ENCODE measurements around the gene HECTD4. TPM values are rescaled to one million over a fixed set of nuclear protein-coding genes. Genes with fewer than 3 reads are reported as not detected.

HECTD4 gene
- total RNA-seq, 1 experiment from 2014 or later: 31.2 TPM

DNA sequence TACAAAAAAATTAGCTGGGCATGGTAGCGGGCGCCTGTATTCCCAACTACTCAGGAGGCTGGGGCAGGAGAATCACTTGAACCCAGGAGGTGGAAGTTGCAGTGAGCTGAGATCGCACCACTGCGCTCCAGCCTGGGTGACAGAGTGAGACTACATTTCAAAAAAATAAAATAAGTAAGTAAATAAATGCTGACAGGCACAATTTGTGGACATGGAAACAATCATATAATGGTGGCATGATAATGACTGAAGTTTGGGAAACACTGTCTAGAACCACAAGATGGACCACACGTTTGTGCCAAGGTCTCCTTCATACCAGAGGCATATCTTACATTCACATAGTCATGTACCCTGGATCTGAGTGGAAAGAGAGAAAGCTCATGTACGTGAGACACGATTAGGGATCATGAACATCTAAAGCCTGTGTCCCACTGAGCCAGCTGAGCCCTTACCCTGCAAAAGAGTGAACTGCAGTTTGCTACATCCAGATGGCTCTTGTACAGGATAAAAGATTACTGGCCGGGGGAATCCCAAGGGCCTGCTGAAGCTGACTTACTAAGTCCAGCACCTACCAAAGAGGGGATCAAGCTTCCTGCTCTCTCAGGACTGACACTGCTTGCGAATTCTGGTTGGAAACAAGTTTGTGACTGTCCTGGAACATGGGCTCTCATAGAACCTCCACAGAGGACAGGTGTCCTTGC, 194.0 kb downstream of the HECTD4 start:
- no peak for ATAC-seq
- H3K4me1 ChIP-seq (ENCODE audit: control insufficient read depth in 1 of 2, insufficient read depth in 2 of 2, low read length in 2 of 2): peaks cover 2 to 6% of the 10 kb centered on the region in 2 experiments; a peak in 2 of 4 replicates
- intact Hi-C loops (cut with micrococcal nuclease): no loop called here
- no peaks in the 10 kb centered on the region for H3K27me3 ChIP-seq (ENCODE audit: insufficient read depth, low read length)
- H3K79me2 ChIP-seq (ENCODE audit: insufficient read depth, low read length): no peaks in the 10 kb centered on the region
- CTCF ChIA-PET: interaction anchor here (1.0 kb wide), 1 partner anchor 10 kb away, joined by 4 read pairs; no protein-coding TSS in a partner anchor
- H4K20me1 ChIP-seq (ENCODE audit: insufficient read depth): no peaks in the 10 kb centered on the region
- H2AFZ ChIP-seq (ENCODE audit: low read depth, low read length, poor library complexity, severe bottlenecking): no peak overlapping the region
- DNase-seq (ENCODE audit: low read depth, low spot score): no peak
- peaks cover 0 to 6% of the 10 kb centered on the region in 2 experiments; a peak in 2 of 4 replicates for H3K36me3 ChIP-seq (ENCODE audit: control insufficient read depth in 1 of 2, insufficient read depth in 2 of 2, low read length in 2 of 2)
- H3K4me2 ChIP-seq (ENCODE audit: low read length): no peak overlapping the region
- RAD21 ChIA-PET (ENCODE audit: low non-redundant PET in 1 of 2, low total read pairs in 2 of 2, uncharacterized antibody in 2 of 2, unreplicated experiment in 2 of 2): interaction anchor here in 1 of 2 experiments (0.6 kb wide), 1 partner anchor 12 kb away, joined by 3 read pairs; no protein-coding TSS in a partner anchor
- no peak overlapping the region for H3K4me3 ChIP-seq (replicated peaks in 1 of 2; ENCODE audit: low read depth in 1 of 2, low read length in 2 of 2)
- no peaks in the 10 kb centered on the region for H3K9me2 ChIP-seq (ENCODE audit: insufficient read depth)
- no peak overlapping the region for H3K27ac ChIP-seq (ENCODE audit: low read depth, low read length)
- no peaks in the 10 kb centered on the region for H3K9me3 ChIP-seq (ENCODE audit: control insufficient read depth in 1 of 2, insufficient read depth in 1 of 2, low read depth in 1 of 2, low read length in 2 of 2)
- no peak overlapping the region for H3K9ac ChIP-seq (ENCODE audit: low read length)
- POLR2A ChIA-PET: no interaction called here
- TF ChIP-seq YY1 (IDR thresholded peaks at IDR 0.05; ENCODE audit: extremely low read depth, insufficient replicate concordance, low read depth, low read length) (no peak), SP1 (IDR thresholded peaks at IDR 0.05; ENCODE audit: low read depth) (no peak), EGR1 (IDR thresholded peaks at IDR 0.05; ENCODE audit: low read depth) (no peak), RAD21 (IDR thresholded peaks at IDR 0.05; ENCODE audit: low read depth) (no peak)
- TF ChIP-seq, protein P1, sequence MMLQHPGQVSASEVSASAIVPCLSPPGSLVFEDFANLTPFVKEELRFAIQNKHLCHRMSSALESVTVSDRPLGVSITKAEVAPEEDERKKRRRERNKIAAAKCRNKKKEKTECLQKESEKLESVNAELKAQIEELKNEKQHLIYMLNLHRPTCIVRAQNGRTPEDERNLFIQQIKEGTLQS (IDR thresholded peaks at IDR 0.05): no peak
- BruUV-seq (replicated peaks): no TSS peak

- ATAC-seq (no peak), DNase-seq (ENCODE audit: low read depth, low spot score) (no peak)
- ChIA-PET POLR2A (no interaction called here), RAD21 (ENCODE audit: low non-redundant PET in 1 of 2, low total read pairs in 2 of 2, uncharacterized antibody in 2 of 2, unreplicated experiment in 2 of 2) (no interaction called here), CTCF (no interaction called here)
- H3K4me1 ChIP-seq (ENCODE audit: control insufficient read depth in 1 of 2, insufficient read depth in 2 of 2, low read length in 2 of 2): peaks cover under 1 to 1% of the 10 kb centered on the region in 2 experiments; a peak in 2 of 4 replicates
- H3K79me2 ChIP-seq (ENCODE audit: insufficient read depth, low read length): no peaks in the 10 kb centered on the region
- H3K36me3 ChIP-seq (ENCODE audit: control insufficient read depth in 1 of 2, insufficient read depth in 2 of 2, low read length in 2 of 2): peaks cover 0 to 7% of the 10 kb centered on the region in 2 experiments; a peak in 2 of 4 replicates
- no peaks in the 10 kb centered on the region for H4K20me1 ChIP-seq (ENCODE audit: insufficient read depth)
- no peaks in the 10 kb centered on the region for H3K9me2 ChIP-seq (ENCODE audit: insufficient read depth)
- H2AFZ ChIP-seq (ENCODE audit: low read depth, low read length, poor library complexity, severe bottlenecking): no peak overlapping the region
- no TSS peak for BruUV-seq (replicated peaks)
- TF ChIP-seq CTCF (IDR thresholded peaks at IDR 0.05 in 2 of 3, conservative IDR thresholded peaks at IDR 0.05 in 1 of 3; ENCODE audit: borderline replicate concordance in 1 of 3, insufficient read depth in 1 of 3, low read depth in 2 of 3, low read length in 2 of 3) (no peak), YY1 (IDR thresholded peaks at IDR 0.05; ENCODE audit: extremely low read depth, insufficient replicate concordance, low read depth, low read length) (no peak), ZFX (IDR thresholded peaks at IDR 0.05) (no peak), CBX3 (IDR thresholded peaks at IDR 0.05; ENCODE audit: low read depth) (no peak)
- TF ChIP-seq, protein P2, sequence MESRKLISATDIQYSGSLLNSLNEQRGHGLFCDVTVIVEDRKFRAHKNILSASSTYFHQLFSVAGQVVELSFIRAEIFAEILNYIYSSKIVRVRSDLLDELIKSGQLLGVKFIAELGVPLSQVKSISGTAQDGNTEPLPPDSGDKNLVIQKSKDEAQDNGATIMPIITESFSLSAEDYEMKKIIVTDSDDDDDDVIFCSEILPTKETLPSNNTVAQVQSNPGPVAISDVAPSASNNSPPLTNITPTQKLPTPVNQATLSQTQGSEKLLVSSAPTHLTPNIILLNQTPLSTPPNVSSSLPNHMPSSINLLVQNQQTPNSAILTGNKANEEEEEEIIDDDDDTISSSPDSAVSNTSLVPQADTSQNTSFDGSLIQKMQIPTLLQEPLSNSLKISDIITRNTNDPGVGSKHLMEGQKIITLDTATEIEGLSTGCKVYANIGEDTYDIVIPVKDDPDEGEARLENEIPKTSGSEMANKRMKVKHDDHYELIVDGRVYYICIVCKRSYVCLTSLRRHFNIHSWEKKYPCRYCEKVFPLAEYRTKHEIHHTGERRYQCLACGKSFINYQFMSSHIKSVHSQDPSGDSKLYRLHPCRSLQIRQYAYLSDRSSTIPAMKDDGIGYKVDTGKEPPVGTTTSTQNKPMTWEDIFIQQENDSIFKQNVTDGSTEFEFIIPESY (IDR thresholded peaks at IDR 0.05; ENCODE audit: extremely low read depth, insufficient replicate concordance, low read length): no peak
- intact Hi-C loops (cut with micrococcal nuclease): no loop called here
- no peak overlapping the region for H3K4me2 ChIP-seq (ENCODE audit: low read length)
- no peak overlapping the region for H3K9ac ChIP-seq (ENCODE audit: low read length)
- no peaks in the 10 kb centered on the region for H3K9me3 ChIP-seq (ENCODE audit: control insufficient read depth in 1 of 2, insufficient read depth in 1 of 2, low read depth in 1 of 2, low read length in 2 of 2)
- no peak overlapping the region for H3K4me3 ChIP-seq (replicated peaks in 1 of 2; ENCODE audit: low read depth in 1 of 2, low read length in 2 of 2)
- H3K27ac ChIP-seq (ENCODE audit: low read depth, low read length): no peak overlapping the region
- H3K27me3 ChIP-seq (ENCODE audit: insufficient read depth, low read length): no peaks in the 10 kb centered on the region
These were observed 196.9 kb downstream of the HECTD4 start for GRCh38 chr12:112185093-112185923.
